DOHH2 (cell line): ENCODE data around the gene GFY.
A peak's percentile ranks its signal among the peaks of the same experiment; 100 is the strongest.

Experiments
- H3F3A ChIP-seq: fragments of 200-600 bp; sonication (generic), shearing (Covaris generic); 2 replicates; pipeline ENCODE4 v1.6.0; 2016; ENCODE audit warnings: antibody characterized with exemption, mild to moderate bottlenecking; ENCODE audit not compliant: control insufficient read depth, insufficient read depth
- H3K27ac ChIP-seq: fragments of 200-600 bp; sonication (generic); 2 replicates; pipeline ENCODE4 v1.5.1; 2014; ENCODE audit warnings: low read depth, mild to moderate bottlenecking, low read length, moderate library complexity
- H3K27me3 ChIP-seq: fragments of 200-600 bp; sonication (generic); 2 replicates; pipeline ENCODE4 v1.6.1; 2014; ENCODE audit warnings: mild to moderate bottlenecking, low read length, mixed read lengths; ENCODE audit not compliant: control insufficient read depth
- H3K36me3 ChIP-seq: fragments of 200-600 bp; sonication (generic); 2 replicates; pipeline ENCODE4 v1.6.1; 2014; ENCODE audit warnings: mild to moderate bottlenecking, low read length, moderate library complexity, mixed read lengths; ENCODE audit not compliant: control insufficient read depth
- H3K4me1 ChIP-seq: fragments of 200-600 bp; sonication (generic); 2 replicates; pipeline ENCODE4 v1.6.1; 2014; ENCODE audit warnings: mild to moderate bottlenecking, low read length, mixed read lengths; ENCODE audit not compliant: control insufficient read depth
- H3K4me2 ChIP-seq: fragments of 200-600 bp; sonication (generic); 2 replicates; pipeline ENCODE4 v1.6.0; 2014; ENCODE audit warnings: mild to moderate bottlenecking, low read length, moderate library complexity
- H3K4me3 ChIP-seq: fragments of 200-600 bp; sonication (generic); 2 replicates; pipeline ENCODE4 v1.5.1; 2014; ENCODE audit warnings: mild to moderate bottlenecking, low read length, mixed read lengths
- H3K79me2 ChIP-seq: fragments of 200-600 bp; sonication (generic); 2 replicates; pipeline ENCODE4 v1.6.1; 2014; ENCODE audit warnings: mild to moderate bottlenecking, low read length, mixed read lengths; ENCODE audit not compliant: control insufficient read depth
- H3K9me2 ChIP-seq: fragments of 200-600 bp; sonication (generic); replicated peaks from 2 replicates; pipeline ENCODE4 v1.6.1; 2014; ENCODE audit warnings: mild to moderate bottlenecking, low read length, mixed read lengths; ENCODE audit not compliant: control insufficient read depth
- H3K9me3 ChIP-seq: fragments of 200-600 bp; sonication (generic); 2 replicates; pipeline ENCODE4 v1.6.1; 2014; ENCODE audit warnings: antibody characterized with exemption, low read length, mixed read lengths; ENCODE audit not compliant: control insufficient read depth, insufficient read depth
- H4K20me1 ChIP-seq: fragments of 200-600 bp; sonication (generic); 2 replicates; pipeline ENCODE4 v1.6.0; 2014; ENCODE audit warnings: low read depth, mild to moderate bottlenecking, antibody characterized with exemption, low read length, moderate library complexity; ENCODE audit not compliant: control insufficient read depth, insufficient read depth
- CTCF ChIP-seq: fragments of 200-600 bp; sonication (generic); IDR thresholded peaks from one replicate; pipeline ENCODE4 v1.5.1; 2014; ENCODE audit warnings: antibody characterized with exemption, mild to moderate bottlenecking, low read depth, low read length; ENCODE audit not compliant: poor library complexity, severe bottlenecking
- EZH2phosphoT487 ChIP-seq: fragments of 200-600 bp; sonication (generic); IDR thresholded peaks from 2 replicates; pipeline ENCODE4 v1.6.1; 2017; ENCODE audit warnings: borderline replicate concordance, mild to moderate bottlenecking, antibody characterized with exemption, low read length, moderate library complexity, mixed read lengths

The GFY gene

GRCh38 chr19:49421039-49421877 lies 3.9 kb upstream of the GFY start:
- Histone ChIP-seq H3K27me3 (peaks cover 57% of the 10 kb centered on the region), H3K9me3 (no peaks in the 10 kb centered on the region), H3K27ac (no peak overlapping the region), H3K36me3 (no peaks in the 10 kb centered on the region), H4K20me1 (no peaks in the 10 kb centered on the region), H3K4me2 (peak overlapping the region; percentile 39), H3K4me1 (peaks cover 52% of the 10 kb centered on the region), H3K9me2 (no peaks in the 10 kb centered on the region), H3K79me2 (no peaks in the 10 kb centered on the region), H3K4me3 (0 out of 2 replicates have a peak overlapping the region, but pooled peaks have one; percentile 8), H3F3A (peaks cover 2% of the 10 kb centered on the region; the same call in 1 of the 2 replicates)
- TF ChIP-seq CTCF: no peak
- no peak; the same call in 1 of the 2 replicates for TF ChIP-seq EZH2phosphoT487

- H3K27ac ChIP-seq: no peak overlapping the region
- no peaks in the 10 kb centered on the region for H4K20me1 ChIP-seq
- H3K27me3 ChIP-seq: peaks cover 63% of the 10 kb centered on the region
- H3K9me2 ChIP-seq: no peaks in the 10 kb centered on the region
- no peaks in the 10 kb centered on the region for H3K79me2 ChIP-seq
- H3K9me3 ChIP-seq: no peaks in the 10 kb centered on the region
- TF ChIP-seq EZH2phosphoT487: no peak
- TF ChIP-seq CTCF: no peak
- H3K4me2 ChIP-seq: no peak overlapping the region
- no peak overlapping the region for H3K4me3 ChIP-seq
- H3K4me1 ChIP-seq: peaks cover 52% of the 10 kb centered on the region
- peaks cover 2% of the 10 kb centered on the region; the same call in 1 of the 2 replicates for H3F3A ChIP-seq
- no peaks in the 10 kb centered on the region for H3K36me3 ChIP-seq
Measured at GRCh38 chr19:49421878-49422202, 3.3 kb upstream of the GFY start.

- no peak overlapping the region for H3K4me2 ChIP-seq
- peaks cover 48% of the 10 kb centered on the region for H3K4me1 ChIP-seq
Measured at GRCh38 chr19:49422407-49423070, 2.6 kb upstream of the GFY start.

More at GRCh38 chr19:49422407-49423070, 2.6 kb upstream of the GFY start:
- H3K9me3 ChIP-seq: no peaks in the 10 kb centered on the region
- H3K4me3 ChIP-seq: no peak overlapping the region
- peaks cover 2% of the 10 kb centered on the region; the same call in 1 of the 2 replicates for H3F3A ChIP-seq
- H3K36me3 ChIP-seq: no peaks in the 10 kb centered on the region
- no peaks in the 10 kb centered on the region for H3K79me2 ChIP-seq
- no peaks in the 10 kb centered on the region for H3K9me2 ChIP-seq
- TF ChIP-seq CTCF (peak; percentile 26), EZH2phosphoT487 (no peak; the same call in 1 of the 2 replicates)
- no peaks in the 10 kb centered on the region for H4K20me1 ChIP-seq
- H3K27ac ChIP-seq: no peak overlapping the region
- H3K27me3 ChIP-seq: peaks cover 70% of the 10 kb centered on the region
